Measurements from ENCODE around the gene VIP.

The VIP gene

GRCh38 chr6:152775428-152775827 lies 24.8 kb downstream of the VIP start:
- DNase-seq (ENCODE audit: low spot score), result no peak
- TF ChIP-seq CTCF (IDR thresholded peaks at IDR 0.05), result no peak
- no peak overlapping the region for H3K4me3 ChIP-seq
- no peak overlapping the region for H3K27ac ChIP-seq

- no peak for TF ChIP-seq CTCF (IDR thresholded peaks at IDR 0.05)
- H3K4me3 ChIP-seq, result no peak overlapping the region
- no peak for DNase-seq (ENCODE audit: low spot score)
- no peak overlapping the region for H3K27ac ChIP-seq
Observed at GRCh38 chr6:152776833-152777232, 26.2 kb downstream of the VIP start.

- TF ChIP-seq CTCF (IDR thresholded peaks at IDR 0.05), result no peak
- H3K4me3 ChIP-seq, result no peak overlapping the region
- no peak for DNase-seq (ENCODE audit: low spot score)
Observed at GRCh38 chr6:152783217-152783878, 32.8 kb downstream of the VIP start.

GRCh38 chr6:152794696-152795095 lies 44.1 kb downstream of the VIP start:
- DNase-seq (ENCODE audit: low spot score), result no peak
- Histone ChIP-seq H3K27ac (no peak overlapping the region), H3K4me3 (no peak overlapping the region)
- no peak for TF ChIP-seq CTCF (IDR thresholded peaks at IDR 0.05)

More at GRCh38 chr6:152783217-152783878, 32.8 kb downstream of the VIP start:
- no peak overlapping the region for H3K27ac ChIP-seq

GRCh38 chr6:152804150-152804549 lies 53.6 kb downstream of the VIP start:
- Histone ChIP-seq H3K27ac (no peak overlapping the region), H3K4me3 (no peak overlapping the region)
- no peak for DNase-seq (ENCODE audit: low spot score)
- no peak for TF ChIP-seq CTCF (IDR thresholded peaks at IDR 0.05)
